Cardiac muscle cell (in vitro differentiated cells and primary cell): ENCODE results near the gene ITGB7. TPM values are rescaled to one million over a fixed set of nuclear protein-coding genes. Genes with fewer than 3 reads are reported as not detected.

Source experiments
- DNase-seq, 2 donors: peaks; one replicate each; pipeline versions ENCODE4 v3.0.0 to v3.0.0-alpha.2; 2010 to 2017; ENCODE audit warnings: low read depth in 1 of 2, low spot score in 1 of 2
- H3K27ac ChIP-seq: fragments of 200-600 bp; sonication (generic); 2 replicates; pipeline ENCODE4 v1.5.1; 2016
- H3K27me3 ChIP-seq: fragments of 200-600 bp; sonication (generic); 2 replicates; pipeline ENCODE4 v1.6.0; 2016; ENCODE audit warnings: control low read depth
- H3K36me3 ChIP-seq: fragments of 200-600 bp; sonication (generic); 2 replicates; pipeline ENCODE4 v1.5.1; 2016; ENCODE audit warnings: control low read depth
- H3K4me1 ChIP-seq: fragments of 200-600 bp; sonication (generic); 2 replicates; pipeline ENCODE4 v1.8.1; 2017; ENCODE audit warnings: low read depth, mild to moderate bottlenecking, mixed run types
- H3K4me3 ChIP-seq: fragments of 200-600 bp; sonication (generic); 2 replicates; pipeline ENCODE4 v1.5.1; 2016; ENCODE audit warnings: mild to moderate bottlenecking
- H3K9me3 ChIP-seq: fragments of 200-600 bp; sonication (generic); 2 replicates; pipeline ENCODE4 v1.5.1; 2017; ENCODE audit warnings: low read depth, mild to moderate bottlenecking, control low read depth
- CTCF ChIP-seq: IDR thresholded peaks from 2 replicates; pipeline ENCODE4 v1.5.1; 2012; ENCODE audit warnings: low read depth, mild to moderate bottlenecking, low read length
- polyA plus RNA-seq: library from polyadenylated mRNA; unstranded; fragments of >200 nt; fragmentation: Nextera tagmentation; extraction: Ambion mirVana; gene quantifications from 2 replicates; pipeline ENCODE4 v1.2.1, GENCODE V29; 2016
- total RNA-seq: library from RNA; depleted of rRNA; stranded (reverse); fragments of >200 nt; gene quantifications from 2 replicates; pipeline ENCODE4 v1.2.3, GENCODE V29; 2016

ITGB7 gene
- total and polyA plus RNA-seq, 2 experiments from 2014 or later = 0.55 to 1.1 TPM

GRCh38 chr12:53195516-53196420, 11.3 kb downstream of the ITGB7 start:
- no peak for TF ChIP-seq CTCF

GRCh38 chr12:53194973-53195372, 12.1 kb downstream of the ITGB7 start:
- DNase-seq = no peak
- H3K9me3 ChIP-seq = no peaks in the 10 kb centered on the region
- no peaks in the 10 kb centered on the region for H3K4me1 ChIP-seq
- H3K4me3 ChIP-seq = no peak overlapping the region
- TF ChIP-seq CTCF = no peak
- H3K27ac ChIP-seq = no peak overlapping the region
- H3K36me3 ChIP-seq = no peaks in the 10 kb centered on the region
- H3K27me3 ChIP-seq = peaks cover 13% of the 10 kb centered on the region

More at GRCh38 chr12:53195516-53196420, 11.3 kb downstream of the ITGB7 start:
- Histone ChIP-seq H3K4me3 (no peak overlapping the region), H3K9me3 (no peaks in the 10 kb centered on the region), H3K27me3 (peaks cover 13% of the 10 kb centered on the region), H3K27ac (no peak overlapping the region), H3K4me1 (no peaks in the 10 kb centered on the region), H3K36me3 (no peaks in the 10 kb centered on the region)
- no peak for DNase-seq

GRCh38 chr12:53193985-53194716, 12.9 kb downstream of the ITGB7 start:
- Histone ChIP-seq H3K9me3 (no peaks in the 10 kb centered on the region), H3K36me3 (no peaks in the 10 kb centered on the region), H3K27me3 (peaks cover 13% of the 10 kb centered on the region), H3K4me3 (no peak overlapping the region), H3K4me1 (no peaks in the 10 kb centered on the region), H3K27ac (no peak overlapping the region)
- no peak for DNase-seq
- no peak for TF ChIP-seq CTCF

GRCh38 chr12:53193040-53193439, 14.0 kb downstream of the ITGB7 start:
- H3K27me3 ChIP-seq = peaks cover 5% of the 10 kb centered on the region
- no peak for DNase-seq
- H3K4me1 ChIP-seq = no peaks in the 10 kb centered on the region
- H3K36me3 ChIP-seq = peaks cover under 1% of the 10 kb centered on the region
- no peak overlapping the region for H3K27ac ChIP-seq
- H3K4me3 ChIP-seq = no peak overlapping the region
- H3K9me3 ChIP-seq = no peaks in the 10 kb centered on the region
- TF ChIP-seq CTCF = no peak

- no peak for TF ChIP-seq CTCF
- H3K4me1 ChIP-seq = no peaks in the 10 kb centered on the region
- no peak overlapping the region for H3K4me3 ChIP-seq
- DNase-seq = no peak
- peaks cover under 1% of the 10 kb centered on the region for H3K27me3 ChIP-seq
- H3K9me3 ChIP-seq = no peaks in the 10 kb centered on the region
- peaks cover 5% of the 10 kb centered on the region for H3K36me3 ChIP-seq
- H3K27ac ChIP-seq = no peak overlapping the region
These were observed 14.5 kb downstream of the ITGB7 start for GRCh38 chr12:53192531-53193021.
